Measurements from ENCODE around the gene TEX53. TPM values are rescaled to one million over a fixed set of nuclear protein-coding genes. Genes with fewer than 3 reads are reported as not detected.

TEX53 gene
- total RNA-seq, 4 donors from 2014 or later, result not detected

GRCh38 chr9:114613919-114614318, 43.7 kb downstream of the TEX53 start:
- 65 to 66% methylated on average over 3 of the region's 3 CpGs for WGBS, 2 donors
- no peak overlapping the region for H3K4me3 ChIP-seq (ENCODE audit: low read depth, poor library complexity, severe bottlenecking)
- DNase-seq (ENCODE audit: low spot score in 2 of 2), result no peak
- intact Hi-C loops (cut with DNase I; ENCODE audit: low total_unique reads), result no loop called here
- TF ChIP-seq CTCF (IDR thresholded peaks at IDR 0.05) (no peak), POLR2A (IDR thresholded peaks at IDR 0.05) (no peak)

- no peak overlapping the region for H3K4me3 ChIP-seq (ENCODE audit: low read depth, poor library complexity, severe bottlenecking)
- intact Hi-C loops (cut with DNase I; ENCODE audit: low total_unique reads), result no loop called here
- DNase-seq (ENCODE audit: low spot score in 2 of 2), result no peak
- WGBS, 2 donors, result 63 to 64% methylated on average over 7 of the region's 7 CpGs
- TF ChIP-seq CTCF (IDR thresholded peaks at IDR 0.05) (no peak), POLR2A (IDR thresholded peaks at IDR 0.05) (no peak)
These were observed 44.5 kb downstream of the TEX53 start for GRCh38 chr9:114613087-114613486.

- DNase-seq (ENCODE audit: low spot score in 2 of 2), result peak in 1 of 2 donors; percentile 81
- TF ChIP-seq CTCF (IDR thresholded peaks at IDR 0.05) (no peak), POLR2A (IDR thresholded peaks at IDR 0.05) (no peak)
- intact Hi-C loops (cut with DNase I; ENCODE audit: low total_unique reads), result no loop called here
- 40 to 45% methylated on average over 4 of the region's 4 CpGs for WGBS, 2 donors
- peak overlapping the region; percentile 55 for H3K4me3 ChIP-seq (ENCODE audit: low read depth, poor library complexity, severe bottlenecking)
These were observed 45.2 kb downstream of the TEX53 start for GRCh38 chr9:114612272-114612923.

GRCh38 chr9:114611516-114612271, 45.9 kb downstream of the TEX53 start:
- peak overlapping the region; percentile 55 for H3K4me3 ChIP-seq (ENCODE audit: low read depth, poor library complexity, severe bottlenecking)
- intact Hi-C loops (cut with DNase I; ENCODE audit: low total_unique reads), result no loop called here
- peak; percentile 26 to 90 for DNase-seq (ENCODE audit: low spot score in 2 of 2)
- no peak for TF ChIP-seq POLR2A (IDR thresholded peaks at IDR 0.05)
- no peak for TF ChIP-seq CTCF (IDR thresholded peaks at IDR 0.05)
- WGBS, 2 donors, result 8 to 14% methylated on average over 15 to 16 of the region's 58 CpGs

GRCh38 chr9:114608525-114608796, 49.1 kb downstream of the TEX53 start:
- no peak for DNase-seq (ENCODE audit: low spot score in 2 of 2)
- no peak overlapping the region for H3K4me3 ChIP-seq (ENCODE audit: low read depth, poor library complexity, severe bottlenecking)
- 76 to 81% methylated on average over 2 of the region's 2 CpGs for WGBS, 2 donors
- intact Hi-C loops (cut with DNase I; ENCODE audit: low total_unique reads), result no loop called here
- TF ChIP-seq POLR2A (IDR thresholded peaks at IDR 0.05) (no peak), CTCF (IDR thresholded peaks at IDR 0.05) (no peak)

All from lower leg skin (tissue), 4 donors.